Liver (tissue), 3 donors: ENCODE data around the gene KIF21A.

Source experiments
- REST ChIP-seq: IDR thresholded peaks from 2 replicates; pipeline ENCODE4 v1.6.1; 2016; ENCODE audit warnings: antibody characterized with exemption, mild to moderate bottlenecking
- TAF1 ChIP-seq: conservative IDR thresholded peaks from 2 replicates; pipeline ENCODE4 v1.6.1; 2016; ENCODE audit warnings: antibody characterized with exemption, mild to moderate bottlenecking
- TF ChIP-seq, protein P1 (sequence below): fragments of 150-350 bp; IDR thresholded peaks from 2 replicates; pipeline ENCODE4 v1.5.1; 2017; ENCODE audit warnings: improper control_type of control experiment, low read depth, low read length; ENCODE audit not compliant: missing input control
- donor health status: healthy.
- donor health status: healthy.

DNA sequence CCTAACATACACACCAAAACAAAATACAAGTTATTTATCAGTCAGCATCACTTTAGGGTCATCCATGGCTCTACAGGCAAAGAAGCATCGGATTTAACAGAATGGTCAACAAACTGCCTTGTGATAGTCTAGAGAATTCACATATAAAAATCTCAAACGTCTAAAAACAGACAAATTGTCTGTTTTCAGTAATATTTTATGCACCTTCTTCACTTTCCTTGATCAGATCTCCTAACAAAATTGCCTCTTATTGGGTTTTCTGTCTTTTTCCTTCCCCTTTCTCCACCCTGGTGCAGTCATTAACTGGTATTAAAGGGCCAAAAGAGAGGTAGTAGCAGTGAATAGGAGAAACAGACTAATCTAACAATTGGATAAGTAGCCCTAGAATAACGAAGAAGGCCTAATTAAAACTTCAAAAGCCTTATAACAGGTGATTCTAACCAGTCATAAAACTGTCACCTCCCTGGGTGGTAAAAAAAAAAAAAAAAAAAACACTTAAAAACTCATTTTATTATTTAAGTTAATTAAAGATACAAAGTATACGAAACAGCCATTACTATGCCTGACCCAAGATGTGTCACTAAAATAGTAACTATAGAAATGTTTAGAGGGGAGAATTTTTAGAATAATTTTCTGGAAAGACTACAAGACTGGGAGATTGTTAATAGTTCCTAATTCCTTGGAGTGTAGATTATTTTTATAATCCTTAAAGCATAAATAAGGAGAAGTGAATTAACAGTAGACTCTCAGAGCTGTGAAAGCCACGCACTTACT lies 1.5 kb downstream of the KIF21A start:
- TF ChIP-seq, protein P1, sequence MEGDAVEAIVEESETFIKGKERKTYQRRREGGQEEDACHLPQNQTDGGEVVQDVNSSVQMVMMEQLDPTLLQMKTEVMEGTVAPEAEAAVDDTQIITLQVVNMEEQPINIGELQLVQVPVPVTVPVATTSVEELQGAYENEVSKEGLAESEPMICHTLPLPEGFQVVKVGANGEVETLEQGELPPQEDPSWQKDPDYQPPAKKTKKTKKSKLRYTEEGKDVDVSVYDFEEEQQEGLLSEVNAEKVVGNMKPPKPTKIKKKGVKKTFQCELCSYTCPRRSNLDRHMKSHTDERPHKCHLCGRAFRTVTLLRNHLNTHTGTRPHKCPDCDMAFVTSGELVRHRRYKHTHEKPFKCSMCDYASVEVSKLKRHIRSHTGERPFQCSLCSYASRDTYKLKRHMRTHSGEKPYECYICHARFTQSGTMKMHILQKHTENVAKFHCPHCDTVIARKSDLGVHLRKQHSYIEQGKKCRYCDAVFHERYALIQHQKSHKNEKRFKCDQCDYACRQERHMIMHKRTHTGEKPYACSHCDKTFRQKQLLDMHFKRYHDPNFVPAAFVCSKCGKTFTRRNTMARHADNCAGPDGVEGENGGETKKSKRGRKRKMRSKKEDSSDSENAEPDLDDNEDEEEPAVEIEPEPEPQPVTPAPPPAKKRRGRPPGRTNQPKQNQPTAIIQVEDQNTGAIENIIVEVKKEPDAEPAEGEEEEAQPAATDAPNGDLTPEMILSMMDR: no peak
- TF ChIP-seq TAF1: no peak
- TF ChIP-seq REST: no peak
